ENCODE measurements around the gene PIGU. TPM values are rescaled to one million over a fixed set of nuclear protein-coding genes. Genes with fewer than 3 reads are reported as not detected.

Gene PIGU
- total and polyA plus RNA-seq, 8 donors: 0.45 to 21.3 (median 10.3) TPM

- Histone ChIP-seq H3K36me3 (peaks cover 15 to 28% (median 23%) of the 10 kb centered on the region in 4 donors), H3K9me3 (no peaks in the 10 kb centered on the region), H3K4me1 (peaks cover 18 to 71% (median 34%) of the 10 kb centered on the region in 4 donors), H3K27me3 (no peaks in the 10 kb centered on the region), H3K4me3 (peak overlapping the region in 3 of 4 donors; percentile 65 to 82 (median 66)), H3K27ac (peak overlapping the region in 3 of 5 donors; percentile 87 to 100 (median 91))
- intact Hi-C loops (cut with DNase I; ENCODE audit: low total_unique reads): no loop called here
- DNase-seq: no peak
- TF ChIP-seq POLR2AphosphoS5 (IDR thresholded peaks at IDR 0.05) (no peak), POLR2A (IDR thresholded peaks at IDR 0.05) (no peak), EP300 (IDR thresholded peaks at IDR 0.05) (no peak)
- TF ChIP-seq, protein P1, sequence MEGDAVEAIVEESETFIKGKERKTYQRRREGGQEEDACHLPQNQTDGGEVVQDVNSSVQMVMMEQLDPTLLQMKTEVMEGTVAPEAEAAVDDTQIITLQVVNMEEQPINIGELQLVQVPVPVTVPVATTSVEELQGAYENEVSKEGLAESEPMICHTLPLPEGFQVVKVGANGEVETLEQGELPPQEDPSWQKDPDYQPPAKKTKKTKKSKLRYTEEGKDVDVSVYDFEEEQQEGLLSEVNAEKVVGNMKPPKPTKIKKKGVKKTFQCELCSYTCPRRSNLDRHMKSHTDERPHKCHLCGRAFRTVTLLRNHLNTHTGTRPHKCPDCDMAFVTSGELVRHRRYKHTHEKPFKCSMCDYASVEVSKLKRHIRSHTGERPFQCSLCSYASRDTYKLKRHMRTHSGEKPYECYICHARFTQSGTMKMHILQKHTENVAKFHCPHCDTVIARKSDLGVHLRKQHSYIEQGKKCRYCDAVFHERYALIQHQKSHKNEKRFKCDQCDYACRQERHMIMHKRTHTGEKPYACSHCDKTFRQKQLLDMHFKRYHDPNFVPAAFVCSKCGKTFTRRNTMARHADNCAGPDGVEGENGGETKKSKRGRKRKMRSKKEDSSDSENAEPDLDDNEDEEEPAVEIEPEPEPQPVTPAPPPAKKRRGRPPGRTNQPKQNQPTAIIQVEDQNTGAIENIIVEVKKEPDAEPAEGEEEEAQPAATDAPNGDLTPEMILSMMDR (IDR thresholded peaks at IDR 0.05): no peak
These were observed 33.6 kb upstream of the PIGU start for GRCh38 chr20:34710568-34710839.

DNA sequence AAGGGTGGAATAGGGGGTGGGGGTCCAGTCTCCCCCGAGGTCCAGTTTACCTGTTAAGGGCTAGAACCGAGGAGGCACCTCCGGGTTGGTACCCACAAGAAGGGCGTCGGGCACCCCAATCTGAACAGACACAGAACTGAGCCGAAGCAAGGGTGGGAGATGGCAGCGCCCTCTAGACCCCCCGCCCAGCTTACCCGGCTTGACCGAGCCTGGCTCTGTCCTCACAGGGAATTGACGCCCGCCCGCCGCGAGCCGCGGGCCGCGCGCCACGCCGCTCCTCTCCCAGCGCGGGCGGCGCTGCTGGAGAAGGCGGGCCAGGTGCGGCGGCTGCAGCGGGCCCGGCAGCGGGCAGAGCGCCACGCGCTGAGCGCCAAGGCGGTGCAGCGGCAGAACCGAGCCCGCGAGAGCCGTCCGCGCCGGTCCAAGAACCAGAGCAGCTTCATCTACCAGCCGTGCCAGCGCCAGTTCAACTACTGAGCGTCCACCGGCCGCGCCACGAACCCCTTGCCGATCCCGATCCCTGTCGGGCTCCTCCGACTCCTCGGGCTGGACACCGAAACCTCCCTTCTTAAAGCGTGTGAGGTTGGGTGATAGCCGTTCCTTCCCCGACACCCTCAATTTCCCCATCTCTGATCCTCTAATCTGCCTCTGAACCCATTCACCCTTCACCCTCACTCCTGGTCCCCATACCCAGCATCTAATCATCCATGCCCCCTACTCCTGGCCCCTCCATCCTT is 33.1 kb upstream of the PIGU start:
- Histone ChIP-seq H3K9me3 (no peaks in the 10 kb centered on the region), H3K4me1 (peaks cover 23 to 76% (median 39%) of the 10 kb centered on the region in 4 donors), H3K36me3 (peaks cover 11 to 23% (median 18%) of the 10 kb centered on the region in 4 donors), H3K27ac (peak overlapping the region; percentile 84 to 100 (median 91)), H3K27me3 (no peaks in the 10 kb centered on the region), H3K4me3 (peak overlapping the region; percentile 57 to 82 (median 66))
- intact Hi-C loops (cut with DNase I; ENCODE audit: low total_unique reads): no loop called here
- 1 to 12% (median 2%) methylated on average over 22 to 61 of the region's 61 CpGs for WGBS, 5 donors
- TF ChIP-seq, protein P1 (IDR thresholded peaks at IDR 0.05): peak in 1 of 7 experiments; percentile 31
- no peak for TF ChIP-seq POLR2AphosphoS5 (IDR thresholded peaks at IDR 0.05)
- DNase-seq: peak; percentile 83 to 90

- Histone ChIP-seq H3K9me3 (no peaks in the 10 kb centered on the region), H3K36me3 (peaks cover 7 to 15% (median 12%) of the 10 kb centered on the region in 4 donors), H3K27ac (peak overlapping the region; percentile 84 to 100 (median 91)), H3K4me1 (peaks cover 26 to 80% (median 42%) of the 10 kb centered on the region in 4 donors), H3K27me3 (no peaks in the 10 kb centered on the region), H3K4me3 (peak overlapping the region; percentile 57 to 82 (median 66))
- peak; percentile 85 to 94 for DNase-seq
- intact Hi-C loops (cut with DNase I; ENCODE audit: low total_unique reads): no loop called here
- TF ChIP-seq POLR2A (IDR thresholded peaks at IDR 0.05) (no peak), POLR2AphosphoS5 (IDR thresholded peaks at IDR 0.05) (no peak), EP300 (IDR thresholded peaks at IDR 0.05) (no peak)
- TF ChIP-seq, protein P1 (IDR thresholded peaks at IDR 0.05): no peak
- WGBS, 5 donors: 1 to 3% (median 1%) methylated on average over 19 to 64 of the region's 64 CpGs
These were observed 32.3 kb upstream of the PIGU start for GRCh38 chr20:34709044-34709830.

DNA sequence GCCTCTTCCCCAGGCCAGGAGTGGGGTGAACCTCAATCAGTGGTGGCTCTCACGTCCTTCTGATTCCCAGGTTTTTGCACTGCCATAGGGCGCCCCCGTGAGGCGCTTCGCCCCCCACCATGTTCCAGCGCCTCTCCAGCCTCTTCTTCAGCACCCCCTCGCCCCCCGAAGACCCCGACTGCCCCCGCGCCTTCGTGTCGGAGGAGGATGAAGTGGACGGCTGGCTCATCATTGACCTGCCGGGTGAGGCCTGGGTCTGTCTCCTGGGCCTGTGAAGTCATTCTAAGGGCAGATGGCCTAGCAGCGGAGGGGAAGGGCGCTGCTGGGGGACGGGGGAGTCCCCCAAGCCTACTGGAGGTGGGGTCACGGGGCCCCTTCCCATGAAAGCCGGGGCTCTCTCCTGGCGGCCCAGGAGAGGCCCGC is 31.7 kb upstream of the PIGU start:
- WGBS, 5 donors: 8 to 13% (median 10%) methylated on average over 10 to 22 of the region's 22 CpGs
- Histone ChIP-seq H3K27ac (peak overlapping the region; percentile 84 to 100 (median 91)), H3K4me1 (peaks cover 26 to 74% (median 45%) of the 10 kb centered on the region in 4 donors), H3K9me3 (no peaks in the 10 kb centered on the region), H3K4me3 (peak overlapping the region; percentile 57 to 82 (median 66)), H3K27me3 (no peaks in the 10 kb centered on the region), H3K36me3 (peaks cover under 1 to 10% (median 6%) of the 10 kb centered on the region in 4 donors)
- DNase-seq: peak; percentile 48 to 83
- intact Hi-C loops (cut with DNase I; ENCODE audit: low total_unique reads): no loop called here
- TF ChIP-seq EP300 (IDR thresholded peaks at IDR 0.05) (no peak), POLR2A (IDR thresholded peaks at IDR 0.05) (no peak), POLR2AphosphoS5 (IDR thresholded peaks at IDR 0.05) (no peak)
- TF ChIP-seq, protein P1 (IDR thresholded peaks at IDR 0.05): peak in 4 of 7 experiments; percentile 11 to 60 (median 29)

Data from stomach (tissue), 9 donors.